GM21381 (cell line): ENCODE results near the gene ZNF624.
A peak's percentile ranks its signal among the peaks of the same experiment; 100 is the strongest.

ENCODE experiments used
- ATAC-seq: cut with Tn5 transposase; IDR thresholded peaks from one replicate; pipeline ENCODE4 v1.9.1; 2021; ENCODE audit warnings: mild to moderate bottlenecking, moderate library complexity; ENCODE audit not compliant: unreplicated experiment

Gene ZNF624

GRCh38 chr17:16593356-16594102 lies 60.1 kb downstream of the ZNF624 start:
- ATAC-seq: no peak

- ATAC-seq: peak; percentile 93
These were observed 64.3 kb downstream of the ZNF624 start for GRCh38 chr17:16589097-16589969.

- no peak for ATAC-seq
These were observed 67.9 kb downstream of the ZNF624 start for GRCh38 chr17:16585796-16586195.

GRCh38 chr17:16584273-16584995 lies 69.2 kb downstream of the ZNF624 start:
- ATAC-seq: no peak

GRCh38 chr17:16583781-16584180 lies 69.9 kb downstream of the ZNF624 start:
- no peak for ATAC-seq

DNA sequence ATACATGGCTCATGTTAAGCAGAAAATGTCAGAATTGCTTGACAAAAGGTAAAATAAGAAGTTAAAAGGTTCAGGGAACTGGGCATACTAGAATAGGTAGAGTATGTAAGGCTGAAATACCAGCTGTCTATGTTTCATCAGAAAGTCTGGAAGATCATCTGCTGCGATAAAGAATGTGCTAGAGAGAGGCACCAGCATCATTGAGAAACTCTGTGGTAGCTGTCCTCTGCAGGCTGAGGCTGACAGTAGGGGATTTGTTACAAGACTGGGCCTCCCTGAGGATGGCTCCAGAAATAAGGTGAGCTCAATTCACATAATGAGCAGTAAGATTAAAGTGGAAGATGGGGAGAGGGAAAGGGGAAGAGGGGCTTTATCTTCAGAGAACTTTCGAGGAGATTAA lies 80.2 kb downstream of the ZNF624 start:
- ATAC-seq: no peak
